OCI-LY3 (cell line): Measurements from ENCODE around the gene SDHC.

ENCODE experiments used
- H2AFZ ChIP-seq: fragments of 200-600, 300-600 bp; shearing (Covaris generic); 2 replicates; pipeline ENCODE4 v1.6.0; 2014; ENCODE audit warnings: antibody characterized with exemption, low read depth, low read length
- H3K27ac ChIP-seq: fragments of 200-600, 300-600 bp; sonication (generic); 2 replicates; pipeline ENCODE4 v1.5.1; 2014; ENCODE audit warnings: mild to moderate bottlenecking, low read length, moderate library complexity, mixed read lengths
- H3K27me3 ChIP-seq: fragments of 200-600, 300-600 bp; sonication (generic); 2 replicates; pipeline ENCODE4 v1.6.1; 2014; ENCODE audit warnings: low read depth, low read length, mixed read lengths
- H3K36me3 ChIP-seq: fragments of 200-600, 300-600 bp; sonication (generic); replicated peaks from 2 replicates; pipeline ENCODE3; 2014; ENCODE audit warnings: low read depth, low read length, mixed read lengths
- H3K4me1 ChIP-seq: fragments of 300-600, 200-600 bp; sonication (generic); 2 replicates; pipeline ENCODE4 v1.6.1; 2014; ENCODE audit warnings: low read length, mixed read lengths
- H3K4me2 ChIP-seq: fragments of 200-600, 300-600 bp; sonication (generic); 2 replicates; pipeline ENCODE4 v1.6.1; 2014; ENCODE audit warnings: low read length, mixed read lengths
- H3K4me3 ChIP-seq: fragments of 300-600, 200-600 bp; sonication (generic); 2 replicates; pipeline ENCODE4 v1.5.1; 2014; ENCODE audit warnings: antibody characterized with exemption, mild to moderate bottlenecking, low read length, moderate library complexity
- H3K79me2 ChIP-seq: fragments of 300-600, 200-600 bp; shearing (Covaris generic); 2 replicates; pipeline ENCODE4 v1.6.1; 2014; ENCODE audit warnings: mild to moderate bottlenecking, low read length, mixed read lengths
- H3K9ac ChIP-seq: fragments of 300-600, 200-600 bp; shearing (Covaris generic); 2 replicates; pipeline ENCODE4 v1.6.0; 2014; ENCODE audit warnings: mild to moderate bottlenecking, low read length, moderate library complexity
- H3K9me3 ChIP-seq: fragments of 200-600, 300-600 bp; shearing (Covaris generic); 2 replicates; pipeline ENCODE4 v1.6.1; 2014; ENCODE audit warnings: low read length, mixed read lengths; ENCODE audit not compliant: insufficient read depth
- H4K20me1 ChIP-seq: fragments of 200-600, 300-600 bp; sonication (generic); 2 replicates; pipeline ENCODE4 v1.6.1; 2016; ENCODE audit warnings: low read length, mixed read lengths; ENCODE audit not compliant: insufficient read depth
- CTCF ChIP-seq: fragments of 200-600, 300-600 bp; sonication (generic); IDR thresholded peaks from 2 replicates; pipeline ENCODE4 v1.5.1; 2014; ENCODE audit warnings: antibody characterized with exemption, low read length, low read depth
- EZH2phosphoT487 ChIP-seq: fragments of 200-600 bp; shearing (Covaris generic); IDR thresholded peaks from 2 replicates; pipeline ENCODE4 v1.6.1; 2018; ENCODE audit warnings: antibody characterized with exemption, mixed run types, low read depth

SDHC gene

GRCh38 chr1:161267321-161267720 lies 46.9 kb upstream of the SDHC start:
- H2AFZ ChIP-seq = no peak overlapping the region
- no peak for TF ChIP-seq CTCF
- no peak for TF ChIP-seq EZH2phosphoT487
- H3K4me3 ChIP-seq = no peak overlapping the region
- H3K79me2 ChIP-seq = no peaks in the 10 kb centered on the region
- no peak overlapping the region for H3K27ac ChIP-seq
- no peaks in the 10 kb centered on the region for H4K20me1 ChIP-seq
- H3K9me3 ChIP-seq = no peaks in the 10 kb centered on the region
- H3K4me1 ChIP-seq = peaks cover 16% of the 10 kb centered on the region
- H3K9ac ChIP-seq = no peak overlapping the region
- no peaks in the 10 kb centered on the region for H3K36me3 ChIP-seq
- H3K4me2 ChIP-seq = no peak overlapping the region
- peaks cover 28% of the 10 kb centered on the region for H3K27me3 ChIP-seq

- Histone ChIP-seq H3K4me1 (peaks cover 3% of the 10 kb centered on the region), H3K4me3 (no peak overlapping the region), H3K4me2 (no peak overlapping the region), H3K9ac (no peak overlapping the region), H2AFZ (no peak overlapping the region), H3K9me3 (no peaks in the 10 kb centered on the region), H4K20me1 (no peaks in the 10 kb centered on the region), H3K79me2 (no peaks in the 10 kb centered on the region), H3K36me3 (no peaks in the 10 kb centered on the region), H3K27ac (no peak overlapping the region), H3K27me3 (peaks cover 40% of the 10 kb centered on the region)
- TF ChIP-seq EZH2phosphoT487 (no peak), CTCF (no peak)
Observed at GRCh38 chr1:161273402-161273801, 40.8 kb upstream of the SDHC start.

GRCh38 chr1:161274874-161275273 lies 39.3 kb upstream of the SDHC start:
- Histone ChIP-seq H3K27me3 (peaks cover 53% of the 10 kb centered on the region), H3K4me2 (no peak overlapping the region)

DNA sequence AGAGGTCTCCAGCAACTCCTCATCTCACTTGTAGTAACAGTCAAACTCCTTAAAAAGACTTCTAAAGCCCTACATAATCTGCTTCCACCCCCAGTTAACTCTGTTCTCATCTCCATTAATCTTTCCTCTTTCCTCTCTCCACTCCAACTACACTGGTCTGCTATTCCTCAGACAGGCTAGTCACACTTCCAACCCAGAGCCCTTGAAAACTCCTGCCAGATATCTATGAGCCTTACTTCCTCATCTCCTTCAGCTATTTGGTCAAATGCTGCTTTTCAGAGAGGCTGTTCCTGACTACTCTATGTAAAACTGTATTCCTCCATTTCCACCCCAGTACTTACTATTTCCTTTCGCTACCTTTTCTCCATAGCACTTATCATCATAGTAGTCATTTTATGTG lies 31.2 kb upstream of the SDHC start:
- Histone ChIP-seq H3K4me2 (no peak overlapping the region), H3K9me3 (no peaks in the 10 kb centered on the region), H3K36me3 (no peaks in the 10 kb centered on the region), H3K4me1 (no peaks in the 10 kb centered on the region), H2AFZ (no peak overlapping the region), H3K4me3 (no peak overlapping the region), H3K27ac (no peak overlapping the region), H4K20me1 (no peaks in the 10 kb centered on the region), H3K27me3 (peaks cover 59% of the 10 kb centered on the region), H3K9ac (no peak overlapping the region), H3K79me2 (no peaks in the 10 kb centered on the region)
- TF ChIP-seq EZH2phosphoT487 (no peak), CTCF (no peak)

More at GRCh38 chr1:161274874-161275273, 39.3 kb upstream of the SDHC start:
- Histone ChIP-seq H3K4me3 (no peak overlapping the region), H3K9ac (no peak overlapping the region), H3K79me2 (no peaks in the 10 kb centered on the region), H3K36me3 (no peaks in the 10 kb centered on the region), H3K27ac (no peak overlapping the region), H2AFZ (no peak overlapping the region), H3K4me1 (no peaks in the 10 kb centered on the region), H4K20me1 (no peaks in the 10 kb centered on the region), H3K9me3 (no peaks in the 10 kb centered on the region)
- no peak for TF ChIP-seq EZH2phosphoT487
- no peak for TF ChIP-seq CTCF
